HG02571 (cell line): Measurements from ENCODE around the gene TBX6.

Experiments used
- ATAC-seq: cut with Tn5 transposase; IDR thresholded peaks from one replicate; pipeline ENCODE4 v1.9.1; 2021; ENCODE audit warnings: mild to moderate bottlenecking, moderate library complexity; ENCODE audit not compliant: unreplicated experiment

The TBX6 gene

DNA sequence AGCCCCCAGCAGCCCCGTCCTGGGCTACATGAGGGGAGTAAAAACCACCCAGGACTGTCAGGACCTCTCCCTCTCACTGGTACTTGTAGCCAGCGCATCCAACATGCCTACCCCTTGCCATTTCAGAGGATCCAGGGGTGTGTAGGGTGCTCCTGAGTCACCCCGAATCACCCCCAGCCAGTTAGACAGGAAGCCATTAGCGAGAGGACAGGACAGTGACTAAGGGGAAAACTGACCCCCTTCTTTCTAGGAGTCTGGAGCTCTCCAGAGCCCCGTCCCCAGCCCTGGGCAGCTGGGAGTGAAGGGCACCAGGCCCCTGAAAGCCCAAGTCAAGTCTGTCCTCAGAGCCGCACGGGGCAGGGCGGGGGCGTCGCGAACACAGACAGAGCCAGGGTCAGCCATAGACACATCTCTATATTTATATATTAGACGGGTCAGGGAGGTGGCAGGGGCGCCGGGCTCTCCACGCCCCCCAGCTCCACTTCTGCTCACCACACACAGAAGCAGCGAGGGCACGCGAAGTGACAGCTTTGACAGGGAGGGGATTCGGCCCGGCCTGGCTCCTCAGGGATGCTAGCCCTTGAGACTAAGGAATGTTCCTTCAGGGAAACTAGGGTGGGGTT is 22.1 kb upstream of the TBX6 start:
- no peak for ATAC-seq

DNA sequence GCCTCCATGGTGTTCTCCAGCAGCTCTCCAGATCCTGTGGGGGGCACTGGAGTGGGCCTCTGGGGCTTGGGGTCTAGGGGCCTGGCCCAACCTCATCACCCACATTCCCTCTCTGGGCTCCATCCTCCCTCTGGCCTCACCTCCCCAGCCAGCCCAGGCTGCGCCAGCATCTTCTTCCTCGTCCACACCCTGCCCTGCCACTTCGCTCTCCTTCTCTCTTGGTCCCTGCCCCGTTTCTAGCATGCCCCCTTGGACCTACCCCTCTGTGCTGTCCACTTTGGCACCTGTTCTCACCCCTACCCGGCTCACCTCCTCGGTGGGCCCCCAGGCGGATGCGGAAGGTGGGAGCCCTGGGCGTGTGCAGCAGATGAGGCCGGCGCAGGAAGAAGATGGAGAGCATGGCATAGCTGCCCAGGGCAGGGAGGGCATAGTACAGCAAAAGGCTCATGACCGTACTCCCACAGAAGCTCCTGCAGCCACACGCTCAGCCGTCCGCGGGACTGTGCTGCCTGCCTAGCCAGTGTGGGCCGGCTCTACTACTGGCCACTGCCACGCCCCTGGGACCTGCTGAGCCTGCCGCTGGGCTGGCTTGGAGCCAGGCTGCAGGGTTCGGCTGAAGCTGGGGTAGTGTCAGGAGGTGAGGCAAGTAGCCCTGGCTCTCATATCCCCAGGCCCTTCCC is 21.4 kb upstream of the TBX6 start, which contains the start of gene GDPD3:
Gene GDPD3, minus strand, starts transcription at position 507 of the 680 bp plus-strand sequence. Its CDS starts 59 bp downstream, at position 448.
- ATAC-seq: no peak

DNA sequence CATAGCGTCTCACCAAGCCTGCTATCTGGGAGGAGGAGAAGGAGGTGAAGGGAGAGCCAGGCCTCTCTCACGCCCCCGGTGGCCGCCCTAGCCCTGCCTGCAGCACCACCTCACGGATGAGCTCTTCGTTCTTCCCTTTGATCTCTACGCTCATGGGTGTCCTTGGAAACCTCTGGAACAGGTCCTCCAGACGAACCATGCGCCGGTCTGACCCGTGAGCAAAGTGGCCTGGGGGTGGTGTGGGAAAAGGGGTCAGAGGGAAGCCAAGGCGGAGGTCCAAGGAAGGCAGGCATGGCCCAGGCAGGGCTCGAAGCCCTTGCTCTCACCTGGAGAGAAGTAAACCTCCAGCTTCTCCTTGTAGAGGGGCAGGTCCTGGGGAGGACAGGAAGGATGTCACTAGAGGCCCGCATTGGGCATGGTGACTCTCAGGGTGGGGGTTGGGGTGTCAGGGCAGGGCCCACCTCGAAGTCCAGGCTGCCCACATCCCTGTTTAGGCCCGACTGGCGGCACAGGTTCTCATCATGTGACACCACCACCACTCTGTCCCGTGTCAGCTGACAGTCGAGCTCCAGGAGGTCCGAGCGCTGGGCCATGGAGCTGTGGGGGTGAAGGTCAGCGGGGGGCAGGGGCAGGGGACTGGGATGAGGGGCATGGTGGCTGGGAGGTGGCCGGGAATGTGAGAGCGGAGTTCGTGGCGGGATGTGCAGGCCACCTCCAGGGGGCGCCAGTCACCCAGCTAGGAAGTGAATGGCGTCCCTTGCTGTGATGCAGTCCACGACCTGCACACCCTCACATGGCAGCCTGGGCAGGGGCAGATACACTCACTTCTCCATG is 20.7 kb upstream of the TBX6 start:
- no peak for ATAC-seq

DNA sequence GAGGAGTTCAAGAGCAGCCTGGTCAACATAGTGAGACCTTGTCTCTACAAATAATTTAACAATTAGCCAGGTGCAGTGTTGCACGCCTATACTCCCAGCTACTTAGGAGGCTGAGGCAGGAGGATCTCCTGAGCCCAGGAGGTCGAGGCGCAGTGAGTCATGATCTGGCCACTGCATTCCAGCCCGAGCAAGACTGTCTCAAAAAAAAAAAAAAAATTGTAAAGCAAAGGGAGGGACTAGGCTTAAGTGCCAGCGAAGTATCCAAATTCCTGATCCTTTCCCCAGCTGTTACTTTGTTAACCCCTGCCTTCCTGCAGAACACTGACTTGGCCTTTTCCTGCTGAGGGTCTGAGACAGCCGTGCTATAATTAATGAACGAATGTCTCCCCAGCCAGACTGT is 18.9 kb upstream of the TBX6 start:
- ATAC-seq: no peak

DNA sequence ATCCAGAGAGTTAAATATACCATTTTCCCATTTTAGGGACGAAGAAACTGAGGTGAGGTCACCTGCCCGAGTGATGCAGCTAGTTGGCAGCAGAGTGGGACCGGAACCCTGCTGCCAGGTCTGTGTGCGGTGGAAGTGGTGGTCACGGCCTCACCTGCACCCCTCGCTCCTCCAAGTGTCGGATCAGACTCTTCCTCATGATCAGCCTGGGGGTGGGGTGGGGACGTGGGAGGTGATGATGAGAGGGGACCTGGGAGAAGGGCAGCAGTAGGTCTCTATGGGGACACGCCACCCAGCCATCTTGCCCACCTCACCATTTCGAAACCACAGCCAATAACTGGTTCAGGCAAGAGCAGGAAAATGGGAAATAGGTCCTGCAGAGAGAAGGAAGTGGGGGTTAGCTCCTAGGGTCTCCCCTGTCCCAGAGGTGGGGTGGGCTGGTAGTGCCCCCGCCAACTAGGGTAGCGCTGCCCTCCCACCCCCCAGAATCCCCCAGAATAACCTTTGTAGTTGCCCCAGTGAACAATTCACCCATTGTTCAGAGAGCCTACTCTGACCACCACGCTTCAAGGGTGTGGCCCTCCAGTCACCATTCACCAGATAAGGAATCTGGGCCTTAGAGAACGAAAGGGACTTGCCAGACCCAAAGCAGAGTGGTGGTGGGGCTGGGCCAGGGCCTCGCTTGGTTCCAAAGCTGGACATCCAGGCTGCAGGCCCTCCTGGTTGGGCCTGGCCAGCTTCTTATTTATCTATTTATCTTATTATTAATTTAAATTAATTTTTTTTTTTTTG is 16.5 kb upstream of the TBX6 start:
- ATAC-seq: no peak

DNA sequence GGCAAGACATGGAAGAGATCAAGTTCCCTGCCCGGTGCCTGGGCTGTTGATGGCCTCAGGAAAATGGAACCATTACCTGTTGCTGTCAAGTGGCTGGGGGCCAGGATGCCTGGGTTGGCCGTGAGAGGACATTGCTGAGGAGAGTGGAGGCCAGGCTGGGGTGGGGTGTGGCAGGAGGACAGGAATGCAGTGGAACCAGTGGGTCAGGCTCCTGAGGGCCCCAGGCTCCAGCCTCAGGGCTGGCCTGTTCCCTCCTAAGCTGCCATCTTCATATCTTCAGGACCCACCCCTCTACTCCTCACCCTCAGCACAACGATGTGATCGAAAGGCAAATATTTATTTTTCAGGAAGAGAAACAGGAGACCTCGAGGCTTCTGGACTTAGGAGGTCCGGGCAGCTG is 12.8 kb upstream of the TBX6 start:
- ATAC-seq: no peak

DNA sequence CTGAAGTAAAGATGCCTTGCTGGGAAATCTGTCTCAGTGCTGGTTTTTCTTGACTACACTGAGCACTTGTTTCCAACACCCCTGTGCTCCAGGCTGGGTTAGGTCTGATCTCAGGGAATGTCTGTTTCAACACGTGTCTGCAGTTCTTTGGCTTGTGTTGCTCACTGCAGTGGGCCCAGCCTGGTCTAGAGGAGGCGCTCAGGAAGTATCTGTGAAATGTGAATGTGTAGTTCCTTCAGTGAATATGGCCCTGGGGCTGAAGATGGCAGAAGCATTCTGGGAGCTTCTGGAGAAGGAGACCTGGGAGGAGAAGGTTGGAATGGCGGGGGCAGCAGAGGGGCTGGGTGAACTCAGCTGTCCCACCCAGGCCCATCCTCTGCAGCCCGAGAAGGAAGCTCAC is 12.4 kb upstream of the TBX6 start:
- no peak for ATAC-seq

DNA sequence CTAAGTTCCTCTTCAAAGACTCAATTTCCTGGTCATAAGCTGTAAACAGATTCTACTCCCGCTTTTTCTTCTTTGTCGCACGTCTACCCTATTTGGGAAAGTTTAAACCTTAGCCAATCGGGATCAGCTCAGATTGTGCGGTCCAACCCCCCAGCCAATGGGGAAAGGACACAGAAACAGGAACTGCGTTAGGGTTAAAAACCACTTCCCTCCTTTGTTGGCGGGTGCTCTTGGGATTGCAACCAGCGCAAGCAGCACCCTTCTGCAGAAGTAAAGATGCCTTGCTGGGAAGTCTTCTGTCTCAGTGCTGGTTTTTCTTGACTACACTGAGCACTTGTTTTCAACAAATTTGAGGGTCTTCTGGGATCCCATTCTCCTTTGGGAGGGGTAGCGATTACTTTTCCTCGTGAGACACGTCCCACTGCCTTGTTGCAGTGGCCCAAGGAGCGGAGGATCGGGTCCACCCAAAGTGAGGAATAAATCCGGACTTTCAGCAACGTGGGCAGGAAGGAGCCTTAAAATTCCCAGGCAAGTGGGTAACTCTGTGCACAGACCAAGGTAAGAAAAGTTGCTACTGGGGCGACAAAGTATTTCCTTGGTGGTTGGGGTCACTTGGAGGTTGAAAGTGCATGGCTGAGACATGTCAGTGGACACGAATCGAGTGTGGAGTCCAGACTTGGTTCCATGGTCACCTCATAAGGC is 5.3 kb upstream of the TBX6 start:
- no peak for ATAC-seq

DNA sequence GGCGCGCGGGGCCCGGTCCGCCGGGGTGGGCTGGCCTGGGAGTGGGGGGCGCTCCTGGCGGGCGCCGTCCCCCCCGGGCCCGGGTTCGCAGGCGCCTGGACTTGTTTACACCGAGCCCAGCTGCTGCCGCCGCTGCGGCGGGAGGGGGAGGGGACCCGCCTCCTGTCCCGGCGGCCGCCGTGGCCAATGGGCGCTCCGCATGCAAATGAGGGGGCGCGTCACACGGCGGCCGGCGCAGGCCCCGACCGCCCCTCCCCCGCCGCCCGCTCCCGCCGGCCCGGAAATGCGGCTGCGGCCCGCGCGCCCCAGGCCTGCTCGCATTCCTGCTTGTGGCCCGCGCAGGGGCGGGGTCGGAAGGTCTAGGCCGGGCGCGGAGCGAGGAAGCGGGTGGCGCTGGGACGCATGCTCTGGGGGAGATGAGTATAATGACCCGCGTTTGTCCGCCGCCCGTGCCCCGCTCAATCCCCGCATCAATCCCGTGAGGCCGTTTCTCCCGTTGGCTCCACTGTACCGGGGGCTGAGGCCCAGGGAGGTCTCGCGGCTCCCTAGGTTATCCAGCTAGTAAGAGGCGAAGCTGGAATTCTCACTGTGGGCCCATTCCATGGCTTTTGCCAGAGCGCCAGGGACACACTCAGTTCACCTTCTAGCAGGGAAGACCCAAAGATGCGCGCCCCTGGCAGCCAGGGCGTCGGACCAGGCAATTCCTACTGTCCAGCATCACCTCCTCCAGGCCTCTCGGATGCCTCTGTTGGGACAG is 4.6 kb upstream of the TBX6 start, which contains the start of gene YPEL3:
Gene YPEL3, minus strand, starts transcription at position 109 of the 757 bp plus-strand sequence. CDS start 731 bp downstream, outside the sequence.
- ATAC-seq: peak; percentile 45

DNA sequence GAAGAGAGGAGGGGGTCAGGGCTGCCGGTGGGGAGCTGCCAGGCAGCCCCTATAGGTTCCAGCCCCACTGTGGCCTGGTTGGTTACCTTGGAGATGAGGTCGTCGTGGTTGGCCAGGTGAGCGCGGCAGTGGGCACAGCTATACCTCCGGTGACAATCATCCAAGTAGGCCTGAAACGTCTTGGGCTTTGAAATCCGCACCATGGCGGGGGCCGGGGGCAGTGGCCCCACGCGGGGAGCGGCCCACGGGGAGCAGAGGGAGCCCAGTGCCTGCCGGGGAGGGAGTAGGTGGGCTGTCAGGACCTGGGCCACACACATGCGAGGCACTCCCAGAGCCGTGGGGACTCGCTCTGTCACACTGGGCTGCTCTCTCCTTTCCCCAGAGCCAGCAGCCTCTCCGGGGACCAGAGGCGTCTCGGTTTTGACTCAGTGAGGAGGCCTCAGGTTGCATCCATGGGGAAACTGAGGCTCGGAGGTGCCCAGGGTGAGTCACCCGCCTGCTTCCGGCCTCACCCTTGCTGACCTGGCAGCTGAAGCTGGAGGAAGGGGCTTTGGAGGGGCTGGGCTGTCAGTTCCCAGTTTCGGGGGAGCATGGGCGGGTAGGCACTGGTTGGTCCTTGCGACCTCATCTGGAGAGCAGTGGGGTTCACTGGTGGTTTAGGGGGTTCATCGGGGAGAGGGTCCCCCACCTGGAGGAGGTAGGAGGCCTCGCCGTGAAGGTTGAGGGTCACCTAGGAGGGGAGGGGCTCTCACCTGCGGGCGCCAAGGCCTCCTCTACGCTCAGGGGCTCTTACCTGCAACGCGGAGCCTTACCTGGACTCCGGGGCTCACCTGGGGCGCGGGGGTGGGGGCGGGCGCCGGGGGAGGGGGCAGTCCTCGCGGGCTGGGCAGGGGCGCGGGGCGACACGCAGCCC is 3.7 kb upstream of the TBX6 start:
- ATAC-seq: no peak

DNA sequence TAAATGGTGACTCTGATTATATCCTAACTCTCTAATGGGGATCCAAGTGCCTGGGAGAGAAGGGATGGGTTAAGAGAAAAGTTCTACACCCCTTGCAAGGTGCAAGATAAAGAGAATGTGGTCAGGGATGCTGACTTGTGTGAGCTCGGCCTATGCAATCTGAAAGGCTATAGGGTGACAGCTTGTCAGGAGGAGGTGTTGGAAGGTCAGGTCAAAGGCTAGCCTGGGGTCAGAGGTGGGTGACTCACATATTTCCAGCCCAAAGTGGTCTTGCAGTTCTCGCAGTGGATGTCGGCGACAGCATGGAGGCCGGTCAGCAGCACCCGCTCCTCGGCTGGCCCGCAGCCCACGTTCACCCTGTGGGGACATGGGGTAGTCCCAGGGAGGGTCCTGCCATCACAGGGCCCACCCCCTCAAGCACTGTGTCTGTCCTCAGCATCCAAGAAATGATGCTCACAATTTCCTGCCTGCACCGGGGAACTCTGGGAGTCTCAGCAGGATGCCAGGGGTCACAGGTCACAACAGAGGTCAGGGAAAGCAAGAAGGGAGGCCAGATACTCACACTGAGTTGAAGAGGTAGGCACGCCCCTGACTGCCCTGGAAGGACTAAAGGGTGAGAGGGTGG is 2.9 kb upstream of the TBX6 start:
- no peak for ATAC-seq

DNA sequence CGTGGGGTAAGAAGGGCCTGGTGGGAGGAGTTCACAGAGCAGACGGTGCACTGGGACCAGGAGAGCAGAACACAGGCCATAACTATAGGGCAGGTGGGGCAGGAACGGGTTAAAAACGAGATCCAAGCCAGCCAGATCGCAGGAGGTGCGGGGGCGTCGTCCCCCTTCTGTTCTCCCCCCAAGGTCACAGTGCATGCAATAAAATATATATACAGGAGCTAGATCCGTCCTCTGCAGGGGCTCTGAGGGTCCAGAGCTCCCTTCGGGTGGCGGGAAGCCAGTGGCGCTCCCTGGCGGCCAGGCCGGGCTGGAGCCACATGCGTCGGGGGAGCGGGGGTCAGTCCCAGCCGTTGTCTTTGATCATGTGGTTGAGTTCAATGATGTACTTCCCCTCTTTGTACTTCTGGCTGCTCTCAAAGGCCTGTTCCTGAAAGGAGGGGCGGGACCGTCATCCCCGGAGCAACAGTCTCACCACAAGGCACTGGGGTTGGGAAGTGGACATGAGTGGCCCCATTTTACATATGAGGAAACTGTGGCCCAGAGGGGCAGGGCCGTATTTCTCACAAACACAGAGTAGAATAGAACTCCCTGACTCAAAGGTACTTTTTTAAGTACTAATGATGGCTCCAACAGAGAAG is 768 bp upstream of the TBX6 start:
- ATAC-seq: peak; percentile 39

DNA sequence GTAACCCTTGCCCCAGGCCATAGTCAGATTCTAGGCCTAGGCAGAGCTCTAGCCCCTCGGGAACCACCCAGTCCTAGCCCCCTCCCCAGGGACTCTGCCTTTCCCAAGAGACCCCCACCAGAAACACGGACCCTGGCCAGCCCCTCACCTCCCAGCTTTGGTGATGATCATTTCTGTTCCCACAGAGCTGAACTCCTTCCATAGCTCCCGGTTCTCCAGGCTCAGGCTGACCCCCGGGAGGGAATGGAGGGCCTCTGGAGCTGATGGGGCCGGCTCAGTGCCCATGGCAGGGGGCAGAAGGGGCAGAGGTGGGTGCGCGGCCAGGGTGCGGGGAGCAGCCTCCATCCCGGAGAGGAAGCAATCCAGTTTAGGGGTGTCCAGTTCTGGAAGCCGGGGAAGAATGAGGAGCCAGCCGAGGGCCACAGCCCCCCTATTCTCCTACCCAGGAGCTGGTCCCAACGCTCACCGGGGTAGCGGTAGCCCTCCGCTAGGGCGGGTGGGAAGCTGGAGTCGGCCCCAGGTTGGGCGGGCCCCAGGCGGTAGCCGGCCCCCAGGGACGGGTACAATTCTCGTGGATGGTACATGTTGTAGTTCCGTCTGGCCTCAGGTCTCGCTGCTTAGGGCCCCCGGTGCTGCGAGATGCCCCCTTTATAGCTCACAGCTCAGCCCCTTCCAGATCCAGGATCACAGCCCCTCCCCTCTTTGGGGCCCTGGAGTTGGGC is 953 bp downstream of the TBX6 start:
- no peak for ATAC-seq

DNA sequence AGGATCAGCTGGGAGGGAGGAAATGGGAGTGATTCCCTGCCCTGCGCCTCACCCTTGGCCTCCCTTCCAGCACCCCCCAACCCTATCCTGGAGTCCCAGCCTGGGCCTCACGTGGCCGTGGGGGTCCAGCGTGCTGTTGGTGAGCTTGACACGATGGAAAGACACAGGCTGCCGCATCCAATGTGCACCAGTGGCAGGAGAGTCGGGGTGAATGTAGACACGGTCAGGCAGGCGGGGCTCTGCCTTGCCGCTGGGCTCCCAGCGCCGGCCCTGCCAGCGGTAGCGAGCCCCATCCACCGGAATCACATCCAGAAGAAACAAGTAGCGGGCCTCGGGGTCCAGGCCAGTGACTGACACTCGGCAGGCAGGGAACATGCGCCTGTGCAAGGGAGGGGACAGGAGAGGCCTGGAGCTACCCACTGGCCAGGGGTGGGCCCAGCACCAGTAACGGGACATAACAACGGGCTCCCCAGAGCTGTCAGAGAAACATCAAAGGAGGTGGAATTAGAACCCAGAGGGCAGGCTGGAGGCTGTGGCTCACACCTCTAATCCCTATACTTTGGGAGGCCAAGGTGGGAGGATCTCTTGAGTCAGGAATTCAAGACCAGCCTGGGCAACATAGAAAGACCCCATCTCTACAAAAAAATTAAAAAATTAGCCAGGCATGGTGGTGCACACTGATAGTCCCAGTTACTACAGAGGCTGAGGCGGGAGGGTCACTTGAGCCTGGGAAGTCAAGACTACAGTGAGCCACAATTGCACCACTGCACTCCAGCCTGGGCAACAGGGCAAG is 2.7 kb downstream of the TBX6 start:
- no peak for ATAC-seq

DNA sequence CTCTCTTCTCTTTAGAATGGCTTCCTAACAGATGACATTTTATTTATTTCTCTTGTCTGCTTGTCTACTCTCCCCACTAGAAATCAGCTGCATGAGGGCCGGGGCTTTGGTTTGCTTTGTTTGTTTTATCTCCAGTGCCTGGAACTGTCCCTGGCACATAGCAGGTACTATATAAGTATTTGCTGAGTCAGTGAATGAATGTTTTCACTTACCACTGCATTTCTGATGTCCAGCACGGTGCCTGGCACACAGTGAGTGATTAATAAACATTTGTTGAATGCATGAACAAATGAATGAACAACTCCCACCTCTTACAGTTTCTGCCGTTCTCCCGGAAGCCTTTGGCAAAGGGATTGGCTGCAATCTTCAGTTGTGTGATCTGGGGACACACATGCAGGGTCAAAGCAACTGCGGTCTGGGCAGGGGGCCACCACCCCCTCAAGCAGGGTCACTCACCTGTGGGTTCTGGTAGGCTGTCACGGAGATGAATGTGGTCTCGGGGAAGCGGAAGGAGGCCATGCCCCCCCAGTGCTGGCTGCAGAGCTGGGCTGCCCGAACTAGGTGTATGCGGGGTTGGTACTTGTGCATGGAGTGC is 3.4 kb downstream of the TBX6 start:
- no peak for ATAC-seq
